Kasumi-1 (cell line): ENCODE data around the gene RMND1.
"Not testable (repeated sequence)": the region's sequence is repeated elsewhere in the genome, so short reads cannot be mapped to it uniquely, and the experiment has no call there.

Source experiments
- DNase-seq, 2 experiments: peaks; one replicate each; lab custom pipeline; 2025; lab: John Stamatoyannopoulos, UW

The RMND1 gene

DNA sequence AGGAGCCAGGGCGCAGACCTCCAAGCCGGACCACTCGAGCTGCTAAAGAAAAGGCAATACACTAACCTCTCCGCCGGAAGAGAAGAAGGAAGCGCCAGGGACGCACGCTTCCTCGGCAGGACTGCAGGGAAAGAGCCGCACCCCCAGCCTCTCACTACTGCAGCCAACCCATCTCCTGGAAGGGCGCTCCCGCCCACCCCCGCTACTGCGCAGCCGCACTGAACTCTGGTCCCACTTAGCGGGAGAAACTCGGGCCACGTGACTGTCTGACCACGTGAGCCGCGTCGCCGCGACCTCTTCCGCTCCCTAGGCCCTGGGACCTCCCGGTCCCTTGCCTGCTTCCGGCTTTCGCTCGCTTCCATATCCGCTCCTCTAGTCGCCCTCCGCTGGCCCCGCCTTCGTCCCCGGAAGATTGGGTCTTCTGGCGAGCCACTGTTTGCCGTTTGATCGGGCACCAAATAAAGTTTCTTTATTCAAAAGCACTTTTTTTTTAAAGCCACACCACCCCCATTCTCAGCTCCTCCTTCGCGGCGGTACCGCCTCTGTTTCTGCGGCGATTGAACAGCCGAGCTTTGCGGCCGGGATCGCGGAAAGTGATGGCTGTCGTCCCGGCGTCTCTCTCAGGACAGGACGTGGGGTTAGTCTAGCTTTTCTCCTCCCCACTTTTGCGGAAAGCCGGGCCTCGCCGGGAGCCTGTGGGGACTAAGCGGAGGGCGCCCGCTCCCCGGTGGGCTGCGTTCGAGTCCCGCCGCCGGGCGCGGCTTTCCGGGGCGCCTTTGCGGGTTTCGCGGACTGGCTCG, at the start of gene RMND1:
Gene RMND1, minus strand, starts transcription at position 177 of the 800 bp plus-strand sequence. CDS start 6,315 bp downstream, outside the sequence.
- DNase-seq = peak; percentile 99 to 100

DNA sequence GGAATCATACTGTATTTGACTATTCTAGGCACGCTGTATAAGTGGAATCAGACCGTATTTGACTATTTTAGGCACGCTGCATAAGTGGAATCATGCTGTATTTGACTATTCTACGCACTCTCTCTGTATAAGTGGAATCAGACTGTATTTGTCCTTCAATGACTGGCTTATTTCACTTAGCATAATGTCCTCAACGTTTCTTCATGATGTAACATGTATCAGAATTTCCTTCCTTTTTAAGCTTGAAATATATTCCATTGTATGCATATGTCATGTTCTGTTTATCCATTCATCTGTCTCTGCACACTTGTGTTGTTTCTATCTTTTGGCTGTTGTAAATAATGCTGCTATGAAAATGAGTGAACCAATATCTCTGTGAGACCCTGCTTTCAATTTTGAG, 47.6 kb upstream of the RMND1 start:
- DNase-seq = no peak

GRCh38 chr6:151498327-151498726, 46.4 kb upstream of the RMND1 start:
- peak; percentile 76 to 83 for DNase-seq

DNA sequence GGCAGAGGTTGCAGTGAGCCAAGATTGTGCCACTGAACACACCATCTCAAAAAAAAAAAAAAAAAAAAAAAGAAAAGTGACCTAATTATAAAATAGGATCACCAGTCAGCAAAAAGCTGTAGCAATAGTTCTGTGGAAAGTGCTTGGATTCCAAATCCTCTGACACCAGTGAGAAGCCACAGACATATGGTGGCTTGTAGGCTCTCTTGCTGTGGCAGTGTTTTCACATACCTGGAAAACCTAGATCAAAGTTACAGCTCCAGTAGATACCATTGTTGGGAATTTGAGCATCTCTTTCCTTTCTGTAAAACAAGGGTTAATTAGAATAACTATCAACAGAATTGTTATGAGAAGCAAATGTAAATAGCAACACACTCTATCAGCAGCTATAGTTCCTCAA, 46.0 kb upstream of the RMND1 start:
- peak in 1 of 2 experiments; percentile 76 for DNase-seq

GRCh38 chr6:151495380-151495779, 43.5 kb upstream of the RMND1 start:
- DNase-seq = no peak

GRCh38 chr6:151494936-151495320, 43.0 kb upstream of the RMND1 start:
- DNase-seq = no peak

GRCh38 chr6:151494235-151494935, 42.5 kb upstream of the RMND1 start:
- no peak for DNase-seq

- DNase-seq = no peak
Measured at GRCh38 chr6:151493804-151494234, 41.9 kb upstream of the RMND1 start, which contains the start of gene CCDC170. TSS of gene CCDC170 (plus strand) at chr6:151494017. CDS start at chr6:151494129, 112 bp downstream.

DNA sequence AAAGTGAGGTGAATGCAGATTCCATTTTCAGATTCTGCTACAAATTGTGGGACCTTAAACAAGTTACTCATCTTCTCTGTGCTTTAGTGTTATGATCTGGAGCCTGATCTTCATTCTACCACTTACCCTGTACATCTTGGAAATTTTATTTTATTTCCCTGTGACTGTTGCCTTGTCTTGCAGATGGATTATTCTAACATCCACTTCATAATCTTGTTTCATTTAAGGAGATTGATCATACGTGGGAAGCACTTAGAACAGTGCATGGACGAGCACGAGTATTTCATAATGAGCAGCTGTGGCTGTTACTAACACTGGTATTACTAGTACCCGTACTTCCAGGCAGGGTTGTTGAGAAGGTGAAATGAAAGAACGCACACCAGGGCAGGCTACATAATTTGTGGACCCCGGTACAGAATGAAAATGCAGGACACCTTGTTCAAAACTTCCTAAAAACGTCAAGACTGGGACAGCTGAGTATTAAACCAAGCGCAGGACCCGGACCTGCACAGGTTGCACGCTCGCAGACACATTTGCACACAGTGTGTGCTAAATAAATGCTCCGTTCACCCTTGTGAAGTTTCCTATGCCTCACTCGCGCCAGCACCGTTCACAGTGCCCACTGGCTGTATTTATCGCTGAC, 41.4 kb upstream of the RMND1 start:
- peak in 1 of 2 experiments; percentile 7 for DNase-seq

DNA sequence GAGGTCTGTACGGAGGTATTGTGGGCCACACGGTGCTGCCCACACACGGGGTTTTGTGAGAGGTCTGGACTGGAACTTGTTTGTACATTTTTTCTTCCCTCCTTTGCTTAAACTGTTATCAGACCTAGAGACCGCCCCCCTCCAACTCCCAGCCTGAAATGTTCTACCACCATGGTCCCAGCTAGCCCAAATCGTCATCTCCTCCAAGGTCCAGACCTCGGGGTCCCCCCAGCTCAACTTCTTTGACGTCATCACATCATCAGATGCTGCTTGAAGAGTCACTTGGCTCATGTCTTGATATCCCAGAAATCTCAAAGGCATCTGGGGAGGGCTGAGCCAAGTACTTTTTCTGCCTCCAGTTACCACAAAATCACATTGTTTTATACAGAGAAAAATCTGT, 39.1 kb upstream of the RMND1 start:
- no peak for DNase-seq

GRCh38 chr6:151488226-151488625, 36.3 kb upstream of the RMND1 start:
- no peak for DNase-seq

DNA sequence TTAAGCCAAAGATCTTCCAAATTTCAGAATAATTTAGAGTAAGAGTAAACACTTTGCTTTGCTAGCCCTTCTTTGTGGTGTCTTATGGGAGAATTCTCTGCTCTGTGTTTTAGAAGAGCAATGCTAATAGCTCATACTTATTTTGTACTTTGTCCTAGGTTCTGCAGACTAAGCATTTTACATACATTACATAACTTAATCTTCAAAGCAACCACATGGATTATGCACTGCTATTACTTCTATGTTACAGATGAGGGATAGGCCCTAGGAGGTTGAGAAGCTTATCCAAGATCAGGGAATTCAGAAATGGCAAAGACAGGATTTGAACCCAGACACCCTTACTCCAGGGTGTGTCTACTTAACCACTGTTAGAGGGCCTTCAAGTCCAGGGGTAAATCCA, 32.1 kb upstream of the RMND1 start:
- DNase-seq = no peak

DNA sequence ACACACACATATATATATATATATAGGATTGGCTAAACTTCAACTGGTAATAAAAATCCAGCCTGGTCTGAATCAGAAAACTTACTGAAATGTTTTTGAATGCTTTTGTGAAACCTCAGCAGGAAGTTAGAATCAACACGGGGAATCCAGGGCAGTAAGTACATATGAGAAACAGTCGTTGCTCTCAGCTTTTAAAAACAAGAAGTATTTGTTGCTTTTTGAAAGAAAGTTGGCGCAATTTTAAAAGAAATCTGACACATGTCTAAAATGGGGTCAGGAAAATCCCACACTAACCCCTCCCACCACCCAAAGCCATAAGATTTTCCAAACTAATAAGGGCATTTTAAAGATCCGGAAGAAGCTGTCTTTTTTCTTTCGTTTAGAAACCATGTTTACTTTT, 30.4 kb upstream of the RMND1 start:
- DNase-seq = peak; percentile 34 to 52

DNA sequence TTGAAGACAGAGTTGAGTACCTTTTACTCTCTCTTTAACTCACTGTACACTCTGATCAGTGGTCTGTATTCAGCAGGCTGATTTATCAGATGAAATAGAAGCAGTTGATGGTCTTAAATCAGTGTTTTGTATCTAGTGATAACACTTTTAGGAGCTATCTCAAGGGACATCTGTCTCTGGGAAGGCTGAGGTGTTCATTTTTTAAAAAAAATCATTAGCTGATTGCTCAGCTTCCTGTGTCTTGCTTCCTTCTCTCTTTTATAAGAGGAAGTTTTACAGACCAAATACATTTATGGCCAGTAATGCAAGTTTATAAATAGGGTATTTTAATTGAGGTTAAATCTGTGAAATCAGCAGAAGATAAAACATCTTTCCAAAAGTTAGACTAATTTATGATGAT, 29.9 kb upstream of the RMND1 start:
- DNase-seq = peak; percentile 64 to 65

DNA sequence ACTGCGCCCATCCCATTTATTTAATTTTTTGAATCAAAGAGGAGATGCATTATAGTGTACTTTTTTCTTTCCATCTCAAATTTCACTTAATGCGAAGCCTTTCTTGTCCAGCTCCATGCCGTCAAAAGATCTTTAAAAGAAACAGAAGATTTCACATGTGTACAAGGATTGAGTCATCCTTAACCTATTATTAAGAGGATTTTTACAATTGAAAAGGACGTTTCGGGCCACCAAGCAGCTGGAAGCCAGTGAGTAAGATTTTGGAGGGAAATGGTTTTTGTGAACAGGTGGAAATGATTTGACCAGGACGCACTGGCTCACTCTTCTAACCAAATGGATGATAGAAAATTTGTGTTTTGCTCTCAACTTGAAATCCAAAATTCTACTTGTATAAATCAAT, 26.7 kb upstream of the RMND1 start:
- no peak for DNase-seq

DNA sequence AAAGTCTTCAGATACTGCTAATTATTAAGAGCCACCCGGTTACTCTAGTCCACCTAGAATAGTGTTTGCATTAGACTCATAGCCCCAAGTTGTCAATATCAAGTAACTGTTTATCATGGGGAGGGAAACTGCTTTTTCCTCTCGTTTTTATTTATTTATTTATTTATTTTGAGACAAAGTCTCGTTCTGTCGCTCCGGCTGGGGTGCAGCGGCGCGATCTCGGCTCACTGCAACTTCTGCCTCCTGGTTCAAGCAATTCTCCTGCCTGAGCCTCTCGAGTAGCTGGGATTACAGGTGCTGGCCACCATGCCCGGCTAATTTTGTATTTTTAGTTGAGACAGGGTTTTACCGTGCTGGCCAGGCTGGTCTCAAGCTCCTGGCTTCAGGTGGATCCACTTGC, 25.8 kb upstream of the RMND1 start:
- no peak for DNase-seq

- peak; percentile 48 to 49 for DNase-seq
Measured at GRCh38 chr6:151475653-151476523, 24.0 kb upstream of the RMND1 start.

- no peak for DNase-seq
Measured at GRCh38 chr6:151464702-151465101, 12.8 kb upstream of the RMND1 start.

DNA sequence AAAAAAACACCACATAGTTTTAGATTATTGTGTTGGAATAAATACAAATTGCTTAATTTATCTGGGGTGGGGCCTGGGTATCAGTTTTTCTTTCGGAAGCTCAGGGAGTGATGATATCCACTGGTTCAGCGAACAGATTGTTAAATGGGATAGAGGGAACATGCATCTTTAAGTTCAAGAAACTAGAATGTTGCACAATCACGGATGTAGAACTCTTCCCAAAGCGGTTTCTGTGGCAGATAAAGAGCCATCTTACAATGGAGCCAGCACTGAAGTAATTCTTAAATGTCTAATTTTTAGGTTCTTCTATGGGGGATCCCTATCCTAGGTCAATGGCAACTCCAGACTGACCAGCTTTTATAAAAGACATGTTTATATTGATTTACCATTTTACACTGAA, 9.7 kb upstream of the RMND1 start:
- no peak for DNase-seq

GRCh38 chr6:151455751-151456398, 3.9 kb upstream of the RMND1 start:
- DNase-seq = not testable (repeated sequence)

DNA sequence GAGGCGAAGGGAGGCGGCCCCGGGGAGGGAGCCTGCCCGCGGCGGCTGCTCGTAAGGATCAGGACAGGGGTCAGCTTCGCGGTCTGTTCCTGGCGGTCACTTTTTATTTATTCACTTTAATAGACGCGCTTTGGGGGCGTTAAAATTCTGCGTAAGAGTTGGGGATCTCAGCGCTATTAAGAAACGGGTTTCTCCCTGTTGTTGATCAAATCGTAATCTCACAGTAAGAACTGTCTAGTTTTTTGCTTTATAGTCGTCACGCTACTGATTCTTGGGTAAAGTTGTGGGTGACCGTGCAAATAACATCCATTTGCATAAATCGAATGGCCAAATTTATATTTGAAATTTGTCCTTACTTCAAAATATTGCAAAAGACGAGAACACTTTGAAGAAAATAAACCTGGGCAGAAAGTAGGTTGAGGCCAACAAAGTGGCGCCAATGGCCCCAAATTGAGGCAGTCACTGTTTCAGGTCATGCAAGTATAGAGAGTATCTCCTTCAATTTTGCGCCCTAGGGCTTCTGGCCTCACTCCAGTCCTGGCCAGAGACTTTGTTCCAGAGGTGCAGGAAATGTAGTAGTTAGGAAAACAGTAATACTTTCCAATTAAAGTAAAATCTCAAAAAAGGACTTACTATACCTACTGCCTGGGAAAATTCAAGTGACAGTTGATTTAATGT, 963 bp upstream of the RMND1 start:
- DNase-seq = peak in 1 of 2 experiments; percentile 15
